HG03520 (cell line): Measurements from ENCODE around the gene SPATS2.
"Not testable (repeated sequence)": the region's sequence is repeated elsewhere in the genome, so short reads cannot be mapped to it uniquely, and the experiment has no call there.

Experiments used
- ATAC-seq: cut with Tn5 transposase; IDR thresholded peaks from one replicate; pipeline ENCODE4 v1.9.1; 2021; ENCODE audit warnings: mild to moderate bottlenecking, moderate library complexity; ENCODE audit not compliant: unreplicated experiment

Gene SPATS2

GRCh38 chr12:49403971-49404450 is 36.7 kb downstream of the SPATS2 start:
- ATAC-seq: no peak

GRCh38 chr12:49404956-49405355 is 37.7 kb downstream of the SPATS2 start:
- no peak for ATAC-seq

- ATAC-seq: no peak
Observed at GRCh38 chr12:49410818-49411217, 43.6 kb downstream of the SPATS2 start.

- ATAC-seq: no peak
Observed at GRCh38 chr12:49413010-49413409, 45.7 kb downstream of the SPATS2 start.

- ATAC-seq: no peak
Observed at GRCh38 chr12:49413796-49414195, 46.5 kb downstream of the SPATS2 start.

GRCh38 chr12:49414364-49414763 is 47.1 kb downstream of the SPATS2 start:
- ATAC-seq: no peak

GRCh38 chr12:49415521-49415970 is 48.3 kb downstream of the SPATS2 start:
- ATAC-seq: no peak

GRCh38 chr12:49416892-49417291 is 49.6 kb downstream of the SPATS2 start:
- ATAC-seq: no peak

- no peak for ATAC-seq
Observed at GRCh38 chr12:49417558-49417957, 50.3 kb downstream of the SPATS2 start.

- ATAC-seq: no peak
Observed at GRCh38 chr12:49420556-49420955, 53.3 kb downstream of the SPATS2 start.

- ATAC-seq: no peak
Observed at GRCh38 chr12:49422114-49422513, 54.9 kb downstream of the SPATS2 start.

- no peak for ATAC-seq
Observed at GRCh38 chr12:49428793-49429192, 61.5 kb downstream of the SPATS2 start.

GRCh38 chr12:49432616-49433015 is 65.4 kb downstream of the SPATS2 start:
- no peak for ATAC-seq

GRCh38 chr12:49436799-49437198 is 69.5 kb downstream of the SPATS2 start:
- ATAC-seq: not testable (repeated sequence)

- ATAC-seq: no peak
Observed at GRCh38 chr12:49439042-49439441, 71.8 kb downstream of the SPATS2 start.

GRCh38 chr12:49440035-49440434 is 72.8 kb downstream of the SPATS2 start:
- no peak for ATAC-seq

- ATAC-seq: no peak
Observed at GRCh38 chr12:49442915-49443314, 75.7 kb downstream of the SPATS2 start.

- no peak for ATAC-seq
Observed at GRCh38 chr12:49446571-49446970, 79.3 kb downstream of the SPATS2 start.

GRCh38 chr12:49448858-49449257 is 81.6 kb downstream of the SPATS2 start:
- ATAC-seq: no peak

- no peak for ATAC-seq
Observed at GRCh38 chr12:49451468-49452259, 84.4 kb downstream of the SPATS2 start.

GRCh38 chr12:49455501-49455900 is 88.2 kb downstream of the SPATS2 start:
- ATAC-seq: no peak

- ATAC-seq: no peak
Observed at GRCh38 chr12:49456131-49456679, 88.9 kb downstream of the SPATS2 start.
